ENCODE measurements around the gene SIL1. TPM values are rescaled to one million over a fixed set of nuclear protein-coding genes. Genes with fewer than 3 reads are reported as not detected.

The SIL1 gene
- total and polyA plus RNA-seq, 2 of the 4 experiments (the other 2 are of a cell fraction) = 56.1 to 66.0 TPM

DNA sequence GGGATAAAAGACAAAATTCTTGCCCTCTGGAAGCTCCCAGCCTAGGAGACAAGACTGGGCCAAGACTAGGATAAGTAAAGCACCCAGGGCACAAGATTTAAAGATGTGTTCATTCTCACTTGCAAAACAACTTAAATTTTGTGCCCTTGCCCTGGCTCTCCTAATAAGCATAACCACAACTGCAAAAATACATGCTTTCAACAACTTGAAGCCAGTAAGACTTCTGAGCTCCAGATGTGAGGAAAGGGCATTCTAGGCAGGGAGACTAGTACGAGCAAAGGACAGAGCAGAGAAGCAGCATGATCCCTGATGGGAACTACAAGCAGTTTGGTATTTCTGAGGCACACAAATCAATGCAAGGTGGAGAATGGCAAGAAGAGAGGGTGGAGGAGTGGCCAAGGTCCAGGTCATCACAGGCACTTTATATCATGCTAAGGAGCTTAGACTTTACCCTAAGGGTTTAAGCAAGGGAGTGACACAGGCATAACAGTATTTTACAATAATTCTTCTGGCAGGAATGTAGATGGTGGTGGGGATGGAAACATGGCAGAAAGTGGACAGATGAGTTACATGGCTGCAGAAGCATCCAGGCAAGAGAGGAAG is 30.1 kb upstream of the SIL1 start:
- Histone ChIP-seq H3K14ac (replicated peaks; ENCODE audit: low read depth, low read length) (no peak overlapping the region), H3K79me1 (ENCODE audit: low read depth in 1 of 2, low read length in 2 of 2) (no peaks in the 10 kb centered on the region), H2BK20ac (ENCODE audit: low read depth, low read length) (no peak overlapping the region), H3K36me3 (ENCODE audit: control insufficient read depth, insufficient read depth, low read length) (no peaks in the 10 kb centered on the region), H3K9me3 (ENCODE audit: control insufficient read depth, insufficient read depth, low read length) (peaks cover 4% of the 10 kb centered on the region), H3K27me3 (ENCODE audit: control insufficient read depth, insufficient read depth, low read length) (peaks cover 5% of the 10 kb centered on the region; the same call in 1 of the 2 replicates), H3K23ac (ENCODE audit: low read depth, low read length) (no peak overlapping the region), H3K27ac (ENCODE audit: insufficient read depth, low read length) (no peak overlapping the region), H3K9ac (ENCODE audit: low read depth, low read length) (no peak overlapping the region), H3K4ac (ENCODE audit: low read depth, low read length) (no peak overlapping the region), H2AK5ac (ENCODE audit: low read depth, low read length) (no peak overlapping the region), H3K4me2 (ENCODE audit: low read depth, low read length) (no peak overlapping the region), H3K9me1 (ENCODE audit: insufficient read depth, low read length) (no peaks in the 10 kb centered on the region), H3K18ac (ENCODE audit: low read depth, low read length) (no peak overlapping the region), H4K5ac (ENCODE audit: low read depth, low read length) (no peak overlapping the region), H3K4me3 (ENCODE audit: insufficient read depth, low read depth, low read length) (no peak overlapping the region), H4K8ac (ENCODE audit: low read depth in 2 of 2, low read length in 2 of 2) (no peak overlapping the region), H4K91ac (ENCODE audit: insufficient read depth, low read depth, low read length) (no peak overlapping the region), H3K4me1 (ENCODE audit: control insufficient read depth, insufficient read depth, low read length) (no peaks in the 10 kb centered on the region), H2BK5ac (ENCODE audit: low read depth, low read length, poor library complexity, severe bottlenecking) (no peak overlapping the region), H4K20me1 (ENCODE audit: insufficient read depth, low read length) (no peaks in the 10 kb centered on the region), H3K56ac (ENCODE audit: extremely low read depth, insufficient read depth, low read length) (no peak overlapping the region), H2BK120ac (ENCODE audit: low read depth, low read length) (no peak overlapping the region), H2BK15ac (ENCODE audit: low read depth, low read length) (no peak overlapping the region), H2AFZ (replicated peaks; ENCODE audit: low read length, poor library complexity) (no peak overlapping the region), H2AK9ac (replicated peaks; ENCODE audit: low read depth, low read length, poor library complexity) (no peak overlapping the region)
- ChIA-PET CTCF (interaction anchor here (0.7 kb wide), 1 partner anchor 19 kb away, joined by 4 read pairs; no protein-coding TSS in a partner anchor), POLR2A (ENCODE audit: unreplicated experiment) (interaction anchor here (0.6 kb wide), 1 partner anchor 12 kb away, joined by 6 read pairs; no protein-coding TSS in a partner anchor)
- BruUV-seq (replicated peaks) = no TSS peak
- DNase-seq (no peak), ATAC-seq (ENCODE audit: low read depth) (no peak)
- dilution Hi-C loops (cut with HindIII; ENCODE audit: low sequenced_read_pairs, unreplicated experiment) (no loop called here), in situ Hi-C loops (cut with MboI; ENCODE audit: low sequenced_read_pairs) (no loop called here), intact Hi-C loops (cut with micrococcal nuclease) (no loop called here)
- TF ChIP-seq NFE2L2 (IDR thresholded peaks at IDR 0.05; ENCODE audit: low read depth, low read length) = no peak
- no peak for TF ChIP-seq MAFK (IDR thresholded peaks at IDR 0.05; ENCODE audit: low read depth, low read length)
- TF ChIP-seq MAZ (IDR thresholded peaks at IDR 0.05; ENCODE audit: borderline replicate concordance, low read depth, low read length) = no peak
- TF ChIP-seq RAD21 (IDR thresholded peaks at IDR 0.05; ENCODE audit: low read length) = no peak
- TF ChIP-seq, protein P1, sequence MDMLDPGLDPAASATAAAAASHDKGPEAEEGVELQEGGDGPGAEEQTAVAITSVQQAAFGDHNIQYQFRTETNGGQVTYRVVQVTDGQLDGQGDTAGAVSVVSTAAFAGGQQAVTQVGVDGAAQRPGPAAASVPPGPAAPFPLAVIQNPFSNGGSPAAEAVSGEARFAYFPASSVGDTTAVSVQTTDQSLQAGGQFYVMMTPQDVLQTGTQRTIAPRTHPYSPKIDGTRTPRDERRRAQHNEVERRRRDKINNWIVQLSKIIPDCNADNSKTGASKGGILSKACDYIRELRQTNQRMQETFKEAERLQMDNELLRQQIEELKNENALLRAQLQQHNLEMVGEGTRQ (IDR thresholded peaks at IDR 0.05; ENCODE audit: low read depth, low read length) = no peak
- no peak for TF ChIP-seq POLR2A (IDR thresholded peaks at IDR 0.05; ENCODE audit: low read depth, low read length)
- no peak for TF ChIP-seq BHLHE40 (IDR thresholded peaks at IDR 0.05; ENCODE audit: low read depth, low read length)
- no peak for TF ChIP-seq FOS (IDR thresholded peaks at IDR 0.05; ENCODE audit: low read depth, low read length)
- no peak for TF ChIP-seq RFX5 (IDR thresholded peaks at IDR 0.05; ENCODE audit: low read depth, low read length)
- no peak for TF ChIP-seq CEBPB (IDR thresholded peaks at IDR 0.05; ENCODE audit: low read depth, low read length)
- WGBS, 2 experiments (ENCODE audit: extremely low coverage in 2 of 2, insufficient read length in 1 of 2) = 100% methylated on average over 1 of the region's 1 CpG; no CpG with 5 or more reads in 1 of the 2 experiments
